GM12865 (cell line): ENCODE results near the gene EWSR1.

Source experiments
- DNase-seq: peaks from one replicate; pipeline ENCODE4 v3.0.0; 2010; ENCODE audit warnings: low read depth
- H3K4me3 ChIP-seq: 2 replicates; pipeline ENCODE4 v1.5.1; 2011; ENCODE audit warnings: mild to moderate bottlenecking, low read depth, low read length, control low read depth
- CTCF ChIP-seq: IDR thresholded peaks from 2 replicates; pipeline ENCODE4 v1.5.1; 2011; ENCODE audit warnings: low read length, control low read depth, low read depth, inconsistent platforms; ENCODE audit not compliant: insufficient read depth; ENCODE audit errors: missing control alignments

The EWSR1 gene

GRCh38 chr22:29272624-29273023 lies 4.6 kb downstream of the EWSR1 start:
- DNase-seq, result no peak
- TF ChIP-seq CTCF, result no peak
- no peak overlapping the region for H3K4me3 ChIP-seq

- no peak for TF ChIP-seq CTCF
- DNase-seq, result no peak
- H3K4me3 ChIP-seq, result no peak overlapping the region
These were observed 7.1 kb downstream of the EWSR1 start for GRCh38 chr22:29275167-29275566.

DNA sequence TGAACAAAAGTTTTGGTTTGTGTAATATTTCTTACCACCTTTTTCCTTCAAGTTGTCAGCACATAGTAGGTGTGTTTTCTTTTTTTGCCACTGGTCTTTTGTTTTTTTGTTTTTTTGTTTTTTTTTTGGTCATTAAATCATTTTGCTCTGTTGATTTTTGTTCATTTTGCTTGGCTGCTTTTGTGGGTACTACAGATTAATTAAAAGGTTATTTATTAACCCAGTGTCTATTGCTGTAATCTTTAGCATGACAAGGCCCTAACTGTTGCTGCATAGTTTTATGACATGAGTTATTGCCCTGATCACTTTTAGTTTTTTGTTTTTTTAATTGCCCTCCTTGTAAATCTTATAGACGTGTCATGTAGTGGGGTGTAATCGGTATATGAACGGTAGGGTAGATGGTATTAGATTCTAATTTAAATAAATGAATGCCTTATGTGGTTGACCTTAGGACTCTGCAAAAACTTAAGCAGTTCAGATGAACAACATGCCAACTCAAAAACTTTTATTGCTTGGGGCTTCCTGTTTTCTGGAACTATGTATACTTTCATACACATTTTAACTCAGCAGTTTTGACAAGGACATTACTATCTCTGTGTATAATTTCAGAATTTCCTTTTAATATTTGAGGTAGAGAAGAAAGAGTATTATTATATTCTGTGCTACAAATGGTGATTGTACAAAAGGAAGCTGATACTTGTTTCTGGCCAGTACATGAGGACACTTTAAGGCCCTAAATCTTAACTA lies 7.9 kb downstream of the EWSR1 start:
- no peak for DNase-seq
- TF ChIP-seq CTCF, result no peak
- H3K4me3 ChIP-seq, result no peak overlapping the region

GRCh38 chr22:29277927-29278326 lies 9.9 kb downstream of the EWSR1 start:
- no peak for DNase-seq
- TF ChIP-seq CTCF, result no peak
- H3K4me3 ChIP-seq, result no peak overlapping the region

- DNase-seq, result no peak
- H3K4me3 ChIP-seq, result no peak overlapping the region
- TF ChIP-seq CTCF, result no peak
These were observed 16.1 kb downstream of the EWSR1 start for GRCh38 chr22:29284196-29284595.

DNA sequence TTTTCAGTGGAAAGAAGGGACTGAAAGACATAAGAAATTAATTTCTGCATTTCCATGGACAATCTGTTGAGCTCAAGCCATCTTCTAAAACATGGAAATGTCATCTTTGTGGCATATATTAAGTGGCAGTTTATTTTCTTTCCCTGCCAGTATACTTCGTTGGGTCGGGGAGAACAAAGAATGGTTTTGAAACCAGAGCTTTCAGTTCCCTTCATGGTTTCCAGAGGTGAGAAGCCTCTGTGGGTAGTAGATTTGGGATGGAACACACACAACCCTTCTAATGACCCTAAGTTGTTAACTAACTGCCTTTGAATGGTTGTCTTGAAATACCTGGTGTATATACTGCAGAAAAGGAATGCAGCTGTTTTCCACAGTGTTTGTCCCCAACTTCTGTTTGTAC lies 20.8 kb downstream of the EWSR1 start:
- TF ChIP-seq CTCF, result no peak
- H3K4me3 ChIP-seq, result no peak overlapping the region
- no peak for DNase-seq

DNA sequence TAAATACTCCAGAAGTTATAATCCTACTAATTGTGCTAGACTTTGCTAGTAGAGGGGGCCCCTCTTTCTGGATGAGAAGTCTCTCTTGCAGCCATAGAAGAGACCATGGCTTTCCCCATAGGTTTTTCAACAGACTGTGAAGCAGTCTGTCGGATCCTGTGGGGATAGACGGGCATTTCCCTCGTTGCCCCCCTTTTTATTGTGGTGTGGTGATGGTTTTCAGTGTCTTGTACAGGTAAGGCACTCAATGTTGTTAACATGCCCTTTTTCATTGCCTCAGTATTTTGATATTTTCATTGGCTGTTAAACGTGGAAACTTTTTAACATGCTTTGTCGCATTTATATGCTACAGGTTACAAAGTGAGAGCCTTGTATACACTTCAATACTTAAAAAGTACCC lies 22.0 kb downstream of the EWSR1 start:
- no peak for DNase-seq
- H3K4me3 ChIP-seq, result no peak overlapping the region
- no peak for TF ChIP-seq CTCF
